ENCODE measurements around the gene TENT4B.
"Not testable (repeated sequence)": the region's sequence is repeated elsewhere in the genome, so short reads cannot be mapped to it uniquely, and the experiment has no call there.

The TENT4B gene

DNA sequence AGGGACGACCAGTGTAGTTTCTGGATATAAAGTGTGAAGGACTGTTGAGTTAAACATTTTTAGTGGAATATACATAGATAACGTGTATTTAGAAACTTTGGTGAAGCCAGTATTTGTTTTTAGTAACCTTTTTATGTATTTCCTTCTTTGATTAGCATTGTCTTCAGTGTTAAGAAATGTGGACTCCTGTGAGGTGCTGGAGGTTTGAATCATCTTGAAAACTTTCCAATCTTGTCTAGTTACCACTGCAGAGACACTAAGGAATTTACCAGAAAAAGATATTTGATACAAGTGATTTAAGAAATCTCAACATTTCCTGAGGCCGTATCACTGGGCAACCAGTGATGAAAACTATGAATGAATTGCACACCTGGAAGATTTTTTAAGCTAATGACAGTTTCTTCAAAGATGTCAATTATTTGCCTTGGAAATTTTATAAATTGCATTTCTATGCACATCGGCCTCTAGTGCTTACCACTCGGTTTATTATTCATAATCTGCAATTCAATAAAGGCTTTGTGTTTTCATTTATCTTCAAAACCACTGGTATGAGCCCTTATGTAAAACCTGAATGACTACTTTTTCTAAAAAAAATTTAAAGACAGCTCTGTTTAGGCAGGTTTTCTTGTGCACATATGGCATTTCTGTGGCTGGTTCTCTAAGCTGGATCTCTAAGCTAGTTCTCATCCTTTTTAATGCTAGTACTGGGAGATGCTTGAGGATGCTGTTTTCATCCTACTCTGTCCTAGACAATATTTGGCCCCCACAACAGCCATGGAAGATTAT is 81.9 kb downstream of the TENT4B start:
- DNase-seq (ENCODE audit: low spot score): no peak

DNA sequence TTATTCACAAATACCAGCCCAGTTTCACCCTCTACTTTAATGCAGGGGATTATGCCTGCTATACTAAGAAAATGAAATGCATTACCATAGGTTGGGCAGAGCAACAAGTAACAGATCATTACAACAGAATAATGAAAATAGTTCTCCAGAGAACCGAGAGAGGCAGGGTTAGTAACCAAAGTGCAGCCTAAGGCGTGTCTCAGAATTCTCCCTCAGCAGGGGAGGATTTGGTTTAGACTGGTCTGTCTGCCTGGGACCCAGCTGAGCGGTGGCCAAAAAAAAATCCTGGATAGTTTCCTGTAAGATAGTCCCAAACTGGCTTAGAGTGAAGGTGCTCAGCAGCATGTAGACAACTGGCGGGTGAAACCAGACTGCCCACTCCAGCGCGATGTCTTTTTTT is 82.5 kb downstream of the TENT4B start:
- DNase-seq (ENCODE audit: low spot score): no peak

DNA sequence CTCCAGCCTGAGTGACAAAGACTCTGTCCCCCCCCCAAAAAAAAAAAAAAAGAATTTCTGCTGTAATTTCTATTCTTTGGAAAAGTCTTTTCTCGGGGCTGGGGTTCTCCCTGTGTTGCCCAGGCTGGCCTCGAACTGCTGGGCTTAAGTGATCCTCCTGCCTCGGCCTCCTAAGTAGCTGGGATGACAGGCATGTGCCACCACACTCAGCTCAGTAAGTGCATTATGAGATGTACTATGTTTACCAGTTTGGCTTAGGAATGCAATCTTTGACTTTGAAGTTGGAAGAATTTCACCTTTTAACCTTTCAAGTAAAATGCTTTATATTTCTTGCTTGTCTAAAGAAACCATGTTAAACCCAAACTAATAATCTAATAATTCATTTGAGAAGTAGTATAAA is 85.2 kb downstream of the TENT4B start:
- no peak for DNase-seq (ENCODE audit: low spot score)

DNA sequence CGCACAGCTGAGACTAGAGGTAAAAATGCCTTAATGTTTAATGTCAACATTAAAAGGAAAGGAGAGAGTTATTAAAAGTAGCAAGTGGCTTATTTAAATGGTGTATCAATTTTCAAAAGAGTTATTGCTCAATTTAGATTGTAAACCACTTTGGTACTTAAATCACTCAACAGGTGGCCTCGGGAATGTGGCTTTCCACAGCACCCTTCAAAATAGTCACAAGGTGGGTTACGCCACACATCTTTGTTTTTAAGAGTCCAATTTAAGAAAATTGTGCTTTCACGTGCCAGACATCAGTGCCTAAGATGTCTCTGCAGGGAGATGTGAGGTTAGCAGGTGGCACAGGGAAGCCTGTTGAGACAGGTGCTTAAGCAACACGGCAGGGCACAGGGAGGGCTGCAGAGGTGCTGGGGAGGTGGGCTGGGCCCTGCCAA is 85.8 kb downstream of the TENT4B start:
- DNase-seq (ENCODE audit: low spot score): peak; percentile 38

DNA sequence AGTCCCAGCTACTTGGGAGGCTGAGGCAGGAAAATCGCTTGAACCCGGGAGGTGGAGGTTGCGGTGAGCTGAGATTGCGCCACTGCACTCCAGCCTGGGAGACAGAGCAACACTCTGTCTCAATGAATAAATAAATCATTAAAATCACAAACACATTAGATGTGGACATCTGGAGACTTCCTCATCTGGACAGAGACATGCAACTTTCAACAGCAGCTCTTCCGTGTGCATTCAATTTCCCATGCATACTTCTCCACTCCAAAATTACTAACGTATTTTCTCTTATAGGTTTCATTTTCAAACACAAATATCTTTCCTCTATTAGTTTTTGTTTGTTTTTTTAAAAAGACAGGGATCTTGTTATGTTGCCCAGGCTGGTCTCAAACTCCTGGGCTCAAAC is 89.9 kb downstream of the TENT4B start:
- not testable (repeated sequence) for DNase-seq (ENCODE audit: low spot score)

DNA sequence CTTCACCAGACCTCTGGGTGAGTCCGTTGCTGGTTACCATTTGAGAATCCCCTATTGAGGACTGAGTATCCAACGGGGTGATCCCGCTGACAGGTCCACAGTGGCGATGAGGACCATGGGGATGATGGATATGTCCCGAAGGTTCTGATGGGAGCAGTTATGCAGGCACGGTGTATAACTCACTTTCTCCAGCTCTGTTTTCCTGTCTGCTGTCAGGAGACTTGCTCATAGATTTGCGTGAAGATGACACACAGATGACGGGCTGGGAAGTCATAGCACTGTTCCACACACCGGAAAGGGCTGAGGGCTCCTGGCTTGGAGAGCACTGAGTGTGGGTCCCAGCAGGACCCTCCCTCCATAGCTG is 91.0 kb downstream of the TENT4B start:
- no peak for DNase-seq (ENCODE audit: low spot score)

DNA sequence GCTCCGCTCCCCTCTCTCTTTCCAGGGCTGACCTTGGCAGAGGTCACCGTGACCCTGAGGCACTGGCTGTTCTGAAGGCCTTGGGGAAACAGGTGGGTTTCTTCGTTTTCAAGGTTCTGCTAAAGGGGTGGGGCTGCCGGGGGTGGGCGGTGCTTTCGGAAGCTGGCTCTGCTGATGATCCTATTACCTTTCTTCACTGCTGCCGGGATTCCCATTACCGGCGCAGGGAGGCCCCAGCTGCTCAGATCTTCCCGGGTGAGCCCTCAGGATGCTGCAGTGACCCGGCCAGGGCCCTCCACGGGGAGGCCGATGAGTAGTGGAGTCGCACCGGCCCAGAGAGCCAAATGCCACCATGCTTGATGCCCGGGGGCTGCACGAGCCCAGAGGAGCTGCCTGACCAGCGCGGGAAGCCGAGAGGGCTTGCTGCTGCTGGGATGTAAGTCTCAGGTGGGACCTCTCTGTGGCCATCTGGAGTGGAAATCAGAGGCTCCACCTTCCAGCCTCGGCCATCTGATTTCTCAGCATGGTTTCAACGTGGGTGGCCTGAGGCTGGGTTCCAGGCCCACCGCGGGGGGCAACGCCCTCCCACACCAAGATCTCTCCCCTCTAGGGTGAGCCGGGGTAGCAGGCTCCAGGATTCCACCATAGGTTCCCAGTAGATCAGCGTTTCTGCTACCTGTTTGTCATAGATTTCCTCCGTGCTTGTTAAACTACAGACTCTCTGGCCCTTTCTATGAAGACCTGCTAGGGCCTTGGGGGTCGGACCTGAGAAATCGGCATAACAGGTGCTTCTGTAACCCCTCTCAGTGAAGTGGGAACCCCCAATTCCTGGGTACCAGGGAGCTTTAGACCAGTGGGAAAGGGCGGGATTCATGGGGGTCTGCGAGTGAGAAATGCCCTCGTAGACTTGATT is 91.7 kb downstream of the TENT4B start:
- DNase-seq (ENCODE audit: low spot score): no peak

DNA sequence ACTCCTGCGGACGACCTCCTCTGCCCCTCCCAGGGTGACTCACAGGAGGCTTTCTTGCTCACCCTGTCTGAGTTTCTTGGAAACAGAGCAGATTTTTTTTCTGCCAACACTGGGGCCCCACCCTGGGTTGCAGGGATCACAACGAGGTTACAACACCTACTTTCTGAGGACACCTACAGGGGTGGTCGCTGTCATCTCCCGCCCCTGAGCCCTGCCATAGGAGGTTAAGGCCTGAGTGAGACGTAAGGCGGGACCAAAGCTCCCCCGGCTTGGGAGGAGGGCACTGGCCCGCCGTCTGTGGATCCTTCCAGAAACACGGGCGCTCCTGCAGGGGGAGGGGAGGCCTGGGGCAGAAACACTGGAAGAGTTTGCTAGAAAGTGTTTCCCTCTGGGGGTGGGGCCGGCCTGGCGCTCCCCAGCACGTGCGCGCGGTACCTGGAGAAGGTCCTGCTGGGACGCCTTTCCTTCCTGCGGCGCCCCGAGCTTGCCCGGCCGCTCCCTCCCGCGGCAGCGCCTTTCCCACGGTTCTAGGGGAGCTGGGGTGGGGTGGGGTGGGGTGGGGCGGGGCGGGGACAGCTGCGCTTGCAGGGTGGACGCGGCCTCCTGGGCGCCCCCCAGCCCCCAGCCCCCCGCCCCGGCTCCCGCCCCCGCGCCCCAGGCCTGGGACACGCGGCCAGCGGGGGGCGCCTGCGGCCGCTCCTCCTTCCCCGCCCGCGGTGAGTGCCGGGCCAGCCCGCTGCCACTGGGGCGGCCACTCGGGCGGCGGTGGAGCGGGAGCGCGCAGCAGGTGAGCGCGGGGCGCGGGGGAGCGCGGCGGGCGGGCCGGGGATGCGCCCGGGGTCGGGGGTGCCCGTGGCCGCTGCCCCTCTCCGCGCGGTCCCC is 92.6 kb downstream of the TENT4B start:
- peak; percentile 39 for DNase-seq (ENCODE audit: low spot score)

DNA sequence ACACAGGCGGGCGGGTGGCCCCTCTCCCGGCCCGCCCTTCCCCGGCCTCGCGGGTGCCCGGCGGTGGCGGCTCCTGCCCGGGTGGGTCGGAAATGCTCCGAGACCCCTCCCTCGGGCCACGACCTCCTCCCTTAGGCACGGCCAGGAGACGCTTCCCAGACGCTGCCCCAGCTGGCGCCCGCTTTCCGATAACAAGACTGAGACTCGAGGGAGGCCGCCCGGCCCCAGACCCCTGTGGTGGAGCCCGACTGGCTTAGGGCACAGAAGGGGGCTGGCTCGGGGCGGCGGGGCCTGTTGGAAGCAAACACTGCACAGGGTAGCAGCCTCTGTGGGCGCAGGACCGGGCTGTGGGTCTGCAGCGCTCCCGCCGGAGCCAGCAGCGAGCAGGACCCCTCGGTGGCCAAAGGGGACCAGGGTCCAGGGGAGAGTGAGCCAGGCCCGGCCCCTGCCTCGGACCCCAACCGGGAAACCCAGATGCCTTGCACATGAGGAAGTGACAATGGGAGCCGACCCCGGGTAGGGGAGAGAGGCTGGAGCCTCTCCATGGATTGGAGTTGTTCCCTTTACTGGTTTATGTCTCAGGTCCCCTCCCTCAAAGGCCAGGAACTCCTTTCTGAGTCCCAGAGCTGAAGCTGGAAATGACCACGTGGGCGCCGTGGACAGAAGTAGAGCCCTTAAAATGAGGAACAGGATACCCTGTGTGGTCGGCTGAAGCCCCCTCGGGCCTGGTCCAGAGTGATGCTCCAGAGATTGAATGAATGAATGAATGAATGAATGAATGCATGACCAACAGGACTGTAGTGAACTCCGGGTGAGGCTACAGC is 93.4 kb downstream of the TENT4B start:
- no peak for DNase-seq (ENCODE audit: low spot score)

DNA sequence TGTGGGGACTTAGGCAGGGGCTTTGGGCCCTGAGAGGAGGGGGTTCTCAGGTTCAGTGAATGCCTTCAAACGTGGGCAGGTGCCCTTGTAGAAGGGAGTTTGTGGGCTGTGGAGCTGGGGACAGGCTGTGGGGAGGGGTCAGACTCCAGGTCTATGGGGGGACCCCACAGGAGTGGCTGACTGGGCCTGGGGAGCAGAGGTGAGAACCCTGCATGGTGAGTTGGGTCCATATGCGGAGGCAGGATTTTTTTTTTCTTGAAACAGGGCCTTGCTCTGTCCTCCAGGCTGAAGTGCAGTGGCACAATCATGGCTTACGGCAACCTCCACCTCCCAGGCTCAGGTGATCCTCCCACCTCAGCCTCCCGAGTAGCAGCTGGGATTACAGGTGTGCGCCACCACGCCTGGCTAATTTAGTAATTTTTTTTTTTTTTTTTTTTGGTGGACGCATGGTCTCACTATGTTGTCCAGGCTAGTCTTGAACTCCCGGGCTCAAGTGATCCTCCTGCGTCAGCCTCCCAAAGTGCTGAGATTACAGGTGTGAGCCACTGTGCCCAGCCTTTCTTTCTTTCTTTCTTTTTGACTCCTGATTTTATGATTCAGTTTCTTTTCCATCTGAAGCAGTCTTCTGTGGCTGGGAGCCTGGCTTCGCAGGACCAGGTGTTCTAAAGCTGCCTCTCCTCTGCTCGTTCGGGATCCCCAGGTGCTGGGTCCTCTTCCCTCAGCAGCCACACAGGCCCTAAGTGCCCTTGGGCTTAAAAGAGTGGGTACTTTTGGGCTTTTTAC is 94.2 kb downstream of the TENT4B start:
- no peak for DNase-seq (ENCODE audit: low spot score)

DNA sequence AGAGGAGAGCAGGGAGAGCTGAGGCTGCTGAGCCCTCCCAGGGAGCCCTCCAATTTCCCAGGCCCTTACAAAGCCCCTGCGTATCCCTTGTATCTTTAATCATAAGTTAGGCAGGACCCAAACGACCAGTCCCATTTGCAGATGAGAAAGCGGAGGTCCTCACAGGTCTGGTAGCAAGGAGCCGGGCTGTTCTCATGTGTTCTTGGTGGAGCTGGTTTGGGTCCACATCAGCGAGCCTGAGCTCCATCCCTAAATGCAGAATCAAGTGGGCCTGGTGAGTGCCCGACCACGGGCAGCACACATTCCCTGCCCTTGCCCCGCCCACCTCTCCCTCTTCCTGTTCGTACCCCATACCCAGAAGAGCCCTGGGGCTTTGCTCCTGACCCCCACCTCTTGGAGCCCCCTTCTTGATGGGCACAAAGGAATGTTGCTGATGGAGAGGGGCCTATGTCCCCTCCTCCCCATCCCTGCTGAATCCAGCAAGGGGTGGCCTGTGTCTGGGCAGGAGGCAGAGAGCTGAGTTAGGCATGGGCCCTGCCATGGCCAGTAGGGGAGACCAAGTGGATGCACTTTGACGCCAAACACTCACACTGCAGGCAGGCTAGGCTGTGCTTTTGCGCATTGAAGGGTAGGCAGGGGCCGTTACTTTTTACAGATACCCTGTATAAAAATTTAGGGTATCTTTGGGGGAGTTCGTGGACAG is 95.0 kb downstream of the TENT4B start:
- no peak for DNase-seq (ENCODE audit: low spot score)

DNA sequence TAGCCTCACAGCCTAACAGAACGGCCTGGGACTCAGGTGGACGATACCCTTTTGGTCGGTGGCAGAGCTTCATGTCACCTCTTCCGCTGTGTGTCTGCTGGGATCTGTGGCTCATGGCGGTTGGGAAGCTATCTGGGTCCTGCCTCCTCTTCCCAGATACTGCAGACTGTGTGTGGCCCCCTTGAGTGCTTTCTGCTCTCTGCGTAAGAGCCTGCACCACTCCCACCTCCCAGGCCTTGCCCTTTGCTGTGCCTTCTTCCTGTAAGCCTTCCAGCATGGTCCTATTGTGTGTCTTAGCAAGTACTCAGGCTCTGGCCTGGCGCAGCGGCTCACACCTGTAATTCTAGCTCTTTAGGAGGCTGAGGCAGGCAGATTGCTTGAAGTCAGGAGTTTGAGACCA is 95.7 kb downstream of the TENT4B start:
- DNase-seq (ENCODE audit: low spot score): no peak

DNA sequence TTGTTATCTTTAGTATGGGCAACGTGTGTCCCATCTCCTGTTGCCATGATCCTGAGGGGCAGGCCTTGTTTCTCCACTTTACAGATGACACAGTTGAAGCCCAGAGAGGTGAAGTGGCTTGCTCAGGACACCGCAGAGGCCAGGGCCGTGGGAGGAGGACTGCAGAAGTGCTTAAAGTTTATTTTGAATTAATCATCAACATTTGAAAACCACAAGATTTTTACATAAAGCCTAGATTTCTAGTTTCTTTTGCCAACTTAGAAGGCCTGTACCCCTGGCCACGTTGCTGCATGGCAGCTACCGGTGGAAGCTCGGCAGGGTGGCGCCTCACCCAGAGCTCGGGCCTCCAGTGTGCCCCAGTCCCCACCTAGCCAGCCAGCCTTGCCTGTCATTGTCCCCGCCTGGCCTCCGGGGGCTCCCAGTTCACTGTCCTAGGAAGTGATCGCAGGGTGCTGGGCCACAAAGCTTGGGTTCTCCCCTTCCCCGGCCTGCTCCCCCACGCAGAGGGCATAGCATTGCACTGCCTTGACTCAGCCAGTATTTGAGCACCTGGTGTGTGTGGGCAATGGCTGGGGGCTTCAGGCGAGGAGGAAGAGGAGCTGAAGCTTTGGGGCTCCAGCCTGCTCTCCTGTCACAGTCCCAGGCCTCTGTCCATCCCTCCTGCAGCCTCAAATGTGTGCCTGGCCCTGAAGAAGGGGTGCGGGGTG is 98.4 kb downstream of the TENT4B start:
- DNase-seq (ENCODE audit: low spot score): no peak

DNA sequence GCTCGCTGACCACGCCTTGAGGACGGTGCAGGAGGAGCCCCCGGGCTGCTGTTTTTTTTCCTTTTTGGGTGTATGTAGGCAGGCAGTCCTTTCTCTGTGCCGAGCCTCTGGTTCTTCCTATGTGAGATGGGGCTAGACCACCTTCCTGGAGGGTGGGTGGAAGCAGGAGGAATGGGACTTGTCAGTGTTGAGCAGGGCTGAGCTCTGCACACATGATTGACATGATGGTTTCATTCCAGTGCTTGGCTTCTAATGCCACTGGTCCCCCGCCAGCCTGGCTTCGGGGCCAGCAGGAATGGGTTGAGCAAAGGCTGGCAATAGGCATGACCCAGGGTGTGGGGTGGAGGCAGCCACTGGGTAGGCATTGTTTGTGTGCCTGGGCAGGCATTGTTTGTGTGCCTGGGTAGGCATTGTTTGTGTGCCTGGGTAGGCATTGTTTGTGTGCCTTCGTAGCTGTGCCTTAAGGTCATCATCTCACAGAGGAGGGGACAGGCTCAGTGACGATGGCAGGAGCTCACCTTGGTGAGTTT is 99.0 kb downstream of the TENT4B start:
- no peak for DNase-seq (ENCODE audit: low spot score)

DNA sequence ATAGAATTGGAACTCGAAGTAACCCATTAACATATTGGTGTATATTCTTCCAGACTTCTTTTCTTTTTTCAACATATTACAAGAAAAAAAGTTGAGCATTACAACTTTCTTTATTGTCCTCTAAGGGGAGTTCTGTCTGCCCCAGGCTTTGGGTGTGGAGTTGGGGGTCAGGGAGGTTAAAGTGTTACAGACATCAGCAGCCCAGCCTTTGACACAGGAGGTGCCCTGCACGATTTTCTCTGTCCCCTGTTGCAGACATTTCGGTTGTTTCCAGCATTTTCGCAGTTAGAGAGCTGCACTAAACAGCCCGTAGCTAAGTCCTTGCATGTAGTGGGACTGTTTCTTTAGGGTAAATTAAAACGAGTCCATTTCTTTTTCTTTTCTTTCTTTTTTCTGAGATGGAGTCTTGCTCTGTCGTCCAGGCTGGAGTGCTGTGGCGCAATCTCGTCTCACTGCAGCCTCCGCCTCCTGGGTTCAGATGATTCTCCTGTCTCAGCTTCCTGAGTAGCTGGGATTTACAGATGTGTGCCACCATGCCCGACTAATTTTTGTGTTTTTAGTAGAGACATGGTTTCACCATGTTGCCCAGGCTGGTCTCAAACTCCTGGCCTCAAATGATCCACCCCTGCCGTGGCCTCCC is 99.9 kb downstream of the TENT4B start:
- DNase-seq (ENCODE audit: low spot score): no peak

DNA sequence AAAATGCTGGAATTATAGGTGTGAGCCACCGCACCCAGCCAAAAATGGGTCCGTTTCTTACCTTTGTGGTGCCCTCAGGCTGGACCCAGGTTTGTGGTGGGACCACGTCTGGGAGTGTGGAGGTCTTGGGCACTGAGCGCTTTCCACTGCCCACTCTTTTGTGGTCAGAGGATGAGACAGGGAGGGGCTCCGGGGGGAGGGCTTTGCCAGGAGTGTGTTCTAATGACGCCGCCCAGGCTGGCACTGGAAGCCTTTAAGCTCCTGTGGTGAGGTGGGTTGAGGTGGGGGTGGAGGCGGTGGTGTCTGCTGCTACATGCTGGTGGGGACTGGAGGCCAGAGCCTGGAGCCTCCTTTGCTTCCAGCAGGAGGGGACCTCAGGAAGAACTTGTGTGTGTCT is 100.4 kb downstream of the TENT4B start:
- no peak for DNase-seq (ENCODE audit: low spot score)

DNA sequence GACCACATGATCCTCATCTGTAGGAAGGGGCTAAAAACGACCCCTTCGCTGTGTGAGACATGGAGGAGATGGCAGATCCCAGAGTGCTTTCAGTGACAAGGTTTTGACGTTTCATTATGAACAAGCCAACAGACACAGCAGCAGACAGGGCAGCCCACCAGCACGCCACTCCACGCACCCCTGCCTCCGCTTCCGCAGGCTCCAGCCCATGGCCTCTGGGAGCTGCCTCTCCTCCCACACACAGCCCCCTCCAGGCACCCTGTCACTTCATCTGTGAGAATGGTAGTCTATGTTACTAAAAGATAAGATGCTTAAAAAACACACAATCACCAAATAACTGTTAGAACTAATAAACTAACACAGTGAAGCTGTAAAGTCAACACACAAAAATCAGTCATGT is 101.0 kb downstream of the TENT4B start:
- DNase-seq (ENCODE audit: low spot score): no peak

DNA sequence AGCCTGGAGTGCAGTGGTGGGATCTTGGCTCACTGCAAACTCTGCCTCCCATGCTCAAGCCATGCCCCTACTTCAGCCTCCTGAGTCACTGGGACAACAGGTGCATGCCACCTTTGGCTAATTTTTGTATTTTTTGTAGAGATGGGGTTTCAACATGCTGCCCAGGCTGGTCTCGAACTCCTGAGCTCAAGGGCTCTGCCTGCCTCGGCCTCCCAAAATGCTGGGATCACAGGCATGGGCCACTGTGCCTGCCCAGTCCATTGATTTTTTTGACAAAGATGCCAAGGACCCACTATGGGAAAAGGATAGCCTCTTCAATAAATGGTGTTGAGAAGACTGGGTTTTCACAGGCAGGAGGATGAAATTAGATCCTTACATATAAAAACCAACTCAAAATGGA is 102.4 kb downstream of the TENT4B start:
- no peak for DNase-seq (ENCODE audit: low spot score)

DNA sequence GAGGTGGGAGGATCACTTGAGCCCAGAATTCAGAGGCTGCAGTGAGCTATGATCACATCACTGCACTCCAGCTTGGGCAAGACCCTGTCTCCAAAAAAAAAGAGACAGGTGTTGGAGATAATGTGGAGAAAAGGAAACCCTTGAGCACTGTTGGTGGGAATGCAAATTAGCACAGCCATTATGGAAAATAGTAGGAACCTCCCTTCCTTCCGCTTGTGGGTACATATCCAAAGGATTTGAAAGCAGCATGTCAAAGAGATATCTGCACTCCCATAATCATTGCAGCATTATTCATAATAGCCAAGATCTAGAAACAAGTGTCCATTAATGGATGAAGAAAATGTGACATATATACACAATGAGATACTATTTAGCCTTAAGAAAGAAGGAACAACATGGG is 103.5 kb downstream of the TENT4B start:
- DNase-seq (ENCODE audit: low spot score): no peak

Measured in NAMALWA (cell line).